GM12878 (cell line): ENCODE measurements around the gene HMGB1. TPM values are rescaled to one million over a fixed set of nuclear protein-coding genes. Genes with fewer than 3 reads are reported as not detected.
A peak's percentile ranks its signal among the peaks of the same experiment; 100 is the strongest.

Source experiments
- CBX5 ChIP-seq: sonication (generic); IDR thresholded peaks from 2 replicates; pipeline ENCODE4 v1.6.1; 2016; ENCODE audit warnings: low read depth, moderate library complexity, mild to moderate bottlenecking, inconsistent platforms
- CHD4 ChIP-seq: fragments of 200-600 bp; sonication (generic); IDR thresholded peaks from 2 replicates; pipeline ENCODE4 v1.6.1; 2016; ENCODE audit warnings: mild to moderate bottlenecking
- CREB1 ChIP-seq: IDR thresholded peaks from 2 replicates; pipeline ENCODE4 v1.6.1; 2012; ENCODE audit warnings: low read depth, mild to moderate bottlenecking, inconsistent platforms
- DPF2 ChIP-seq: fragments of 450-650 bp; IDR thresholded peaks from 2 replicates; pipeline ENCODE4 v1.6.1; 2017; ENCODE audit warnings: mild to moderate bottlenecking
- EP300 ChIP-seq, 2 experiments: fragments of 150-350 bp in 1 of 2; IDR thresholded peaks; 2 replicates each; pipeline ENCODE4 v1.6.1; 2011 to 2012; ENCODE audit warnings: low read depth in 2 of 2, low read length in 2 of 2, borderline replicate concordance in 1 of 2, improper control_type of control experiment in 1 of 2, inconsistent platforms in 1 of 2; ENCODE audit not compliant: control insufficient read depth in 1 of 2
- ETV6 ChIP-seq, 2 experiments: fragments of 450-650 bp in 1 of 2; IDR thresholded peaks in 1 of 2; conservative IDR thresholded peaks in 1 of 2; 2 replicates each; pipeline ENCODE4 v1.6.1; 2014; ENCODE audit warnings: antibody characterized with exemption in 1 of 2, borderline replicate concordance in 1 of 2, low read depth in 1 of 2, mild to moderate bottlenecking in 1 of 2, moderate library complexity in 1 of 2
- FOS ChIP-seq: IDR thresholded peaks from 3 replicates; pipeline ENCODE4 v1.6.1; 2011; ENCODE audit warnings: borderline replicate concordance; ENCODE audit not compliant: insufficient read length; ENCODE audit errors: extremely low read depth
- GABPA ChIP-seq: IDR thresholded peaks from 2 replicates; pipeline ENCODE4 v1.6.1; 2014; ENCODE audit warnings: antibody characterized with exemption, low read depth, mild to moderate bottlenecking, inconsistent platforms
- HDAC6 ChIP-seq: fragments of 200-600 bp; sonication (generic); IDR thresholded peaks from one replicate; pipeline ENCODE4 v1.8.0; 2017; ENCODE audit warnings: antibody characterized with exemption; ENCODE audit not compliant: unreplicated experiment
- HDGF ChIP-seq: fragments of 450-650 bp; IDR thresholded peaks from 2 replicates; pipeline ENCODE4 v1.6.1; 2016; ENCODE audit warnings: antibody characterized with exemption
- IKZF2 ChIP-seq, 2 experiments: fragments of 450-650 bp; IDR thresholded peaks; 2 replicates each; pipeline ENCODE4 v1.6.1; 2017; ENCODE audit warnings: mild to moderate bottlenecking in 2 of 2, moderate library complexity in 2 of 2
- IRF4 ChIP-seq: IDR thresholded peaks from 2 replicates; pipeline ENCODE4 v1.6.1; 2011; ENCODE audit warnings: low read depth, low read length
- JUNB ChIP-seq: IDR thresholded peaks from 2 replicates; pipeline ENCODE4 v1.6.1; 2016; ENCODE audit warnings: antibody characterized with exemption, mild to moderate bottlenecking
- NBN ChIP-seq: fragments of 450-650 bp; IDR thresholded peaks from 2 replicates; pipeline ENCODE4 v1.6.1; 2016
- POU2F2 ChIP-seq: IDR thresholded peaks from 3 replicates; pipeline ENCODE4 v1.6.1; 2011; ENCODE audit warnings: low read depth, mild to moderate bottlenecking, low read length, borderline replicate concordance
- RAD21 ChIP-seq: IDR thresholded peaks from 2 replicates; pipeline ENCODE4 v1.6.1; 2011; ENCODE audit warnings: mild to moderate bottlenecking, low read depth, low read length, moderate library complexity; ENCODE audit not compliant: insufficient read depth
- SIN3A ChIP-seq: IDR thresholded peaks from 2 replicates; pipeline ENCODE4 v1.6.1; 2012; ENCODE audit warnings: low read depth, low read length, improper control_type of control experiment
- SMC3 ChIP-seq: IDR thresholded peaks from 2 replicates; pipeline ENCODE4 v1.6.1; 2011; ENCODE audit warnings: low read length, improper control_type of control experiment, borderline replicate concordance
- SRF ChIP-seq, 2 experiments: IDR thresholded peaks; 2 replicates each; pipeline ENCODE4 v1.6.1; 2011; ENCODE audit warnings: low read depth in 2 of 2, low read length in 2 of 2, mild to moderate bottlenecking in 1 of 2, moderate library complexity in 1 of 2
- STAT3 ChIP-seq: IDR thresholded peaks from 2 replicates; pipeline ENCODE4 v1.6.1; 2011; ENCODE audit warnings: low read depth, low read length, improper control_type of control experiment
- TAF1 ChIP-seq: IDR thresholded peaks from 2 replicates; pipeline ENCODE4 v1.6.1; 2011; ENCODE audit warnings: mild to moderate bottlenecking, low read depth, low read length, borderline replicate concordance
- TBL1XR1 ChIP-seq: IDR thresholded peaks from 2 replicates; pipeline ENCODE4 v1.6.1; 2012; ENCODE audit warnings: low read depth, low read length, improper control_type of control experiment
- TCF3 ChIP-seq: IDR thresholded peaks from 2 replicates; pipeline ENCODE4 v1.6.1; 2012; ENCODE audit warnings: low read depth, mild to moderate bottlenecking, low read length, borderline replicate concordance; ENCODE audit not compliant: insufficient read depth
- ZZZ3 ChIP-seq: IDR thresholded peaks from 2 replicates; pipeline ENCODE4 v1.6.1; 2011; ENCODE audit warnings: low read depth; ENCODE audit not compliant: control insufficient read depth, insufficient read length
- polyA plus RNA-seq, 11 experiments: library from polyadenylated mRNA; depleted of rRNA in 4 of 11; unstranded in 6 of 11; stranded (reverse) in 5 of 11; fragments of >200 nt; fragmentation: Nextera tagmentation in 4 of 11; fragmentation: Illumina TruSeq in 1 of 11; extraction: Ambion mirVana in 4 of 11; extraction: Trizol in 1 of 11; gene quantifications; 1 replicate in 1 of 11; 2 replicates in 10 of 11; pipeline versions ENCODE4 v1.2.1 to v1.2.3, GENCODE V29; 2011 to 2016; ENCODE audit warnings: inconsistent platforms in 2 of 11, missing spikeins in 2 of 11, low read depth in 1 of 11
- total RNA-seq, 4 experiments: library from RNA; depleted of rRNA in 3 of 4; stranded (reverse); fragments of >200 nt in 3 of 4; fragmentation: Illumina TruSeq in 1 of 4; extraction: Trizol in 1 of 4; gene quantifications; 2 replicates each; pipeline versions ENCODE4 v1.2.1 to v1.2.3, GENCODE V29; 2013 to 2021
- TF ChIP-seq, protein P1 (sequence below): IDR thresholded peaks from 2 replicates; pipeline ENCODE4 v1.6.1; 2011; ENCODE audit warnings: borderline replicate concordance, low read depth, mild to moderate bottlenecking, moderate library complexity, low read length; ENCODE audit not compliant: insufficient read depth, poor library complexity, severe bottlenecking
- TF ChIP-seq, protein P2 (sequence below): IDR thresholded peaks from 2 replicates; pipeline ENCODE4 v1.6.1; 2012; ENCODE audit warnings: low read length, inconsistent platforms
- TF ChIP-seq, protein P3 (sequence below): IDR thresholded peaks from 2 replicates; pipeline ENCODE4 v1.6.1; 2012; ENCODE audit warnings: low read depth, low read length, improper control_type of control experiment

HMGB1 gene
- total and polyA plus RNA-seq, 10 of the 15 experiments (the other 5 are each of a cell fraction or from before 2014, with no cell fraction given): 365 to 2,529 (median 1,396) TPM

DNA sequence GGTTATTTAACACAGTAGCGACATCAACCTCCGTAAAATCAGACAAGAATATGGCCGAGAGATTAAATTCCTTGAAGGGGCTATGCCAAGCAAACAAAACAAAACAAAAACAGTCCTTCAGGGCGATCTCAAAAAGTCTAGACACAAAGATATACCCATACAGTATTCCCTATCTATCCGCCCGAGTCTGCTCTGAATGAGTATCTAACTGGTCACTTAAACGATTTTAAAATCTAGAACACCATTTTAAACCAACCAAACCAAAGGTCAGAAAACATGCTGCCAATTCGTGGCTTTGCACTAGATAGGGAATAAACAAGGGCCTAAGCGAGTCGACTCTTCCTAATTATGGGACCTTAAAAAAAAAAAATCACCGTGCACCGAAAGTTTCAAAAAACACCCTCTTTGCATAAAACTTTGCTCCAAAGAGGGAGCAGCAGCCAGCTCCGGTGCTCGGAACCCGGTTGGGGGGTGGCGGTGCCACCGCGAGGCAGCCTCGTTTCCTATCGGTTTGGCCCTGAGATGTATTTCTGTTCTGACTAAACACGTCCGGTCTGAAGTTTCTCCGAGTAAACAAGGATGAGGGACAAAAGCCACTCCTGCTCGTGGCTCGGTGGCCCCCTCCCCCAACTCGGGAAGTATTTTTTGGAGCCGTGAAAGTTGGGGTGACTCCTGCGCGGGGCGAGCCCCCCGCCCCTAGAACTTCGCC is 1.8 kb downstream of the HMGB1 start (continued):
- TF ChIP-seq POU2F2 (peak; percentile 78; the same call in 2 of the 3 replicates), HDAC6 (no peak), IRF4 (peak; percentile 69; the same call in 1 of the 2 replicates), CHD4 (no peak), RAD21 (0 out of 2 replicates have a peak, but pooled peaks have one; percentile 5), ETV6 (conservative IDR thresholded peaks at IDR 0.05 in 1 of 2, IDR thresholded peaks at IDR 0.05 in 1 of 2; ENCODE audit: borderline replicate concordance in 1 of 2, low read depth in 1 of 2) (peak in 1 of 2 experiments; percentile 78; a peak in 2 of 4 replicates), STAT3 (no peak), CBX5 (0 out of 2 replicates have a peak, but pooled peaks have one; percentile 23), SIN3A (peak; percentile 78; the same call in 1 of the 2 replicates), NBN (peak; percentile 39; the same call in 1 of the 2 replicates), SMC3 (peak; percentile 30; the same call in 1 of the 2 replicates), ZZZ3 (no peak), TAF1 (peak; percentile 66; the same call in 1 of the 2 replicates), FOS (no peak), GABPA (0 out of 2 replicates have a peak, but pooled peaks have one; percentile 43), EP300 (IDR thresholded peaks at IDR 0.05; ENCODE audit: borderline replicate concordance in 1 of 2, control insufficient read depth in 1 of 2, low read depth in 2 of 2, low read length in 2 of 2) (peak; percentile 27 to 43; a peak in 3 of 4 replicates), TBL1XR1 (0 out of 2 replicates have a peak, but pooled peaks have one; percentile 42), TCF3 (0 out of 2 replicates have a peak, but pooled peaks have one; percentile 21), DPF2 (no peak; the same call in 1 of the 2 replicates), HDGF (0 out of 2 replicates have a peak, but pooled peaks have one; percentile 28), IKZF2 (IDR thresholded peaks at IDR 0.05) (peak; percentile 57 to 72; a peak in 3 of 4 replicates), CREB1 (peak; percentile 60), JUNB (peak; percentile 71), SRF (IDR thresholded peaks at IDR 0.05; ENCODE audit: low read depth in 2 of 2, low read length in 2 of 2) (no peak)
- TF ChIP-seq, protein P1, sequence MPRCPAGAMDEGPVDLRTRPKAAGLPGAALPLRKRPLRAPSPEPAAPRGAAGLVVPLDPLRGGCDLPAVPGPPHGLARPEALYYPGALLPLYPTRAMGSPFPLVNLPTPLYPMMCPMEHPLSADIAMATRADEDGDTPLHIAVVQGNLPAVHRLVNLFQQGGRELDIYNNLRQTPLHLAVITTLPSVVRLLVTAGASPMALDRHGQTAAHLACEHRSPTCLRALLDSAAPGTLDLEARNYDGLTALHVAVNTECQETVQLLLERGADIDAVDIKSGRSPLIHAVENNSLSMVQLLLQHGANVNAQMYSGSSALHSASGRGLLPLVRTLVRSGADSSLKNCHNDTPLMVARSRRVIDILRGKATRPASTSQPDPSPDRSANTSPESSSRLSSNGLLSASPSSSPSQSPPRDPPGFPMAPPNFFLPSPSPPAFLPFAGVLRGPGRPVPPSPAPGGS: peak; percentile 25
- TF ChIP-seq, protein P2, sequence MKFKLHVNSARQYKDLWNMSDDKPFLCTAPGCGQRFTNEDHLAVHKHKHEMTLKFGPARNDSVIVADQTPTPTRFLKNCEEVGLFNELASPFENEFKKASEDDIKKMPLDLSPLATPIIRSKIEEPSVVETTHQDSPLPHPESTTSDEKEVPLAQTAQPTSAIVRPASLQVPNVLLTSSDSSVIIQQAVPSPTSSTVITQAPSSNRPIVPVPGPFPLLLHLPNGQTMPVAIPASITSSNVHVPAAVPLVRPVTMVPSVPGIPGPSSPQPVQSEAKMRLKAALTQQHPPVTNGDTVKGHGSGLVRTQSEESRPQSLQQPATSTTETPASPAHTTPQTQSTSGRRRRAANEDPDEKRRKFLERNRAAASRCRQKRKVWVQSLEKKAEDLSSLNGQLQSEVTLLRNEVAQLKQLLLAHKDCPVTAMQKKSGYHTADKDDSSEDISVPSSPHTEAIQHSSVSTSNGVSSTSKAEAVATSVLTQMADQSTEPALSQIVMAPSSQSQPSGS: peak; percentile 35; the same call in 1 of the 2 replicates
- TF ChIP-seq, protein P3, sequence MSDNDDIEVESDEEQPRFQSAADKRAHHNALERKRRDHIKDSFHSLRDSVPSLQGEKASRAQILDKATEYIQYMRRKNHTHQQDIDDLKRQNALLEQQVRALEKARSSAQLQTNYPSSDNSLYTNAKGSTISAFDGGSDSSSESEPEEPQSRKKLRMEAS: peak; percentile 12; the same call in 1 of the 2 replicates
